ENCODE measurements around the gene UTS2R.
"Not testable (repeated sequence)": the region's sequence is repeated elsewhere in the genome, so short reads cannot be mapped to it uniquely, and the experiment has no call there.

The UTS2R gene

DNA sequence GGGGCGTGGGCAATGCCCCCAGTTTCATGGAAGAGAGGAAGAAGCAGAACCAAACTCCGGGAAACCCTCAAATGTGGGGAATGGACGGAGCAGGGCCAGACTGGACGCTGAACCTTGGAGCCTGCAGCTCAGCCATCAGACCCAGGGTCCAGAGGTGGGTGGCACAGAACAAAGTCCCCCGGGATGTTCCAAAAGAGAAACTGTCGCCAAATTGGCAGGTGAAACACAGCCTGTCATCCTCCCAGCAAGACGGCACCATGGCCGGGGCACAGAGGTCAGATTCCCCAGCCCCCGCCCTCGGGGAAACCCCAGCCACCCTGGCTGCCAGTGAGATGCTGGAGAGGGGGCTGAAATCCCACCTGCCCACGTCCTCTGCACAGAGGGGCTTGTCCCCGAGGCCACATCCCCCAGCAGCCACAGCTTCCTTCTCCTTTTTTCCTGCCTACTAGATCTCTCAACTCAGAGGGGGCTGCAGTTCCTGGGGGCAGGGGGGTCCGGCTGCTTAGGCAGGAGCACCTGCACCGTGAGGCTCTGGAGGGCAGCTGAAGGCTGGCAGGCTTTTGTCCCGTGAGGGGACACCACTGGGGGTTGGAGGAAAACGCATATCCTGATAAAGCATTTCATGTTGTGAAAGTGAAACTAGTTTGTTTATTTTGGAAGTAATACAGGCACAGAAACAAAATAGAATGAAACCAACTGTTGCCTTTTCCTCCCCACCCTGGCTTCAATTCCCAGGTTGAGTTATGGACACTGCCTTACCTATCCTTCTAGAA is 36.8 kb upstream of the UTS2R start:
- no peak for DNase-seq

DNA sequence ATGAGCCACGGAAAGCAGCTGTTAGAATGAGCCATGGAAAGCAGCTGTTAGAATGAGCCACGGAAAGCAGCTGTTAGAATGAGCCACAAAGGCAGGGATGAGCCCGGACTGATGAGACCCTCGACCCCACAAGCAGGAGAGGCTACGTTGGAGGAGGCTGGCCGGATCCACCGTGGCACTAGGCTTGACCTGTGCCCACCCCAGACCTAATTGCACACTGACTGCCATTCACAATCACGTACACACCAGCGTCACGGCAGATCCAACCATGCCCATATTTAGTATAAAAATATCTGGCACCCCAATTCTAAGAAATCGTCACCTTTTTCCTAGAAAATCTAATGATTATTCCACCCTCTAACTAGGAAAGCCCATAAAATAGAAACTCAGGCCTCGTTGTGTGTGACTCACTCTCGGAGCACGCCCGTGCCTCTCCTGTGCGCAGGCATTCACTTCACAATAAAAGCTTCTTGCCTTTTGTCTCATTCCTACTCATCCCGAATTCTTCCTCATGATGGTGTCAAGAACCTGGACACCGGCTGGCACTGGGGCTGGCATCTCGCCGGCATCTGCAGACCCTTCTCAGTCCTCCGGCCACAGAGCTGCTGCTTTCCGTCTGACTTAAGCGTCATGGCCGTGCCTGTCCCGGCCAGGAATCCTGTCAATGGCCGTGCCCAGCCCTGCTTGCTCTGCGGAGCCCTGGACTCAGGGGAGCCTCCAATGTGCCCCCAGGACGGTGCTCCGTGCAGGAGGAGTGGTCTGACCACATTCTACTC is 32.5 kb upstream of the UTS2R start:
- no peak for DNase-seq

DNA sequence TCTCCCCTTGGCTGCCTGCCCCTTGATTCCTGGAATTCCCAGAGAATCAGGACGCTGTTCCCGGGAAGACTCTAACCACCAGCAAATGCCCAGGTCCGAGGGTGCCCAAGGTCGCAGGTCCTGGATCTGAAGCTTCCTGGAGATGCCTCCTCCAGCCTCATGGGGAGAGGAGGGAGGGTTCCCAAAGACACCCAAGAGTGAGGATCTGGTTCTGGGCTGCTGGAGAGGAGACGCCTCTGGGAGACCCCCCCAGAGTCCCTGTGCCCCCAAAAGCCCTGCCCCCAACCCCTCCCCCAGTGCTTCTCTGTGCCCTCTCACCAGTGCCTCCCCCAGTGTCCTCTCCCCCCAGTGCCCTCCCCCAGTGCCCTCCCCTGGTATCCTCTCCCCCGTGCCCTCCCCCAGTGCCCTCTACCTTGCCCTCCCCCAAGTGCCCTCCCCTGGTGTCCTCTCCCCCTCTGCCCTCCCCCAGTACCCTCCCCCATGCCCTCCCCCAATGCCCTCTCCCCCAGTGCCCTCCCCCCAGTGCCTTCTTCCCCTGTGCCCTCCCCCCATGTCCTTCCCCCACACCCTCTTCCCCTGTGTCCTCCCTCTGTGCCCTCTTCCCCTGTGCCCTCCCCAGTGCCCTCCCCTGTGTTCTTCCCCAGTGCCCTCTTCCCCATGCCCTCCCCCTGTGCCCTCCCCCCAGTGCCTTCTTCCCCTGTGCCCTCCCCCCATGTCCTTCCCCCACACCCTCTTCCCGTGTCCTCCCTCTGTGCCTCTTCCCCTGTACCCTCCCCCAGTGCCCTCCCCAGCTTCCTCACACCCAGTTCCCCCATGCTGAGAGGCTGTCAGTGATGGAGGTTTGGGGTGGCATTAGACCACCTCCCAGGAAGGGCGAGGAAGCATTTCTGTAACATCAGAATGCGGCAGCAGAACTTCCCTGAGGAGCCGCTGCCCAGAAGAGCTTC is 31.7 kb upstream of the UTS2R start:
- DNase-seq = no peak

DNA sequence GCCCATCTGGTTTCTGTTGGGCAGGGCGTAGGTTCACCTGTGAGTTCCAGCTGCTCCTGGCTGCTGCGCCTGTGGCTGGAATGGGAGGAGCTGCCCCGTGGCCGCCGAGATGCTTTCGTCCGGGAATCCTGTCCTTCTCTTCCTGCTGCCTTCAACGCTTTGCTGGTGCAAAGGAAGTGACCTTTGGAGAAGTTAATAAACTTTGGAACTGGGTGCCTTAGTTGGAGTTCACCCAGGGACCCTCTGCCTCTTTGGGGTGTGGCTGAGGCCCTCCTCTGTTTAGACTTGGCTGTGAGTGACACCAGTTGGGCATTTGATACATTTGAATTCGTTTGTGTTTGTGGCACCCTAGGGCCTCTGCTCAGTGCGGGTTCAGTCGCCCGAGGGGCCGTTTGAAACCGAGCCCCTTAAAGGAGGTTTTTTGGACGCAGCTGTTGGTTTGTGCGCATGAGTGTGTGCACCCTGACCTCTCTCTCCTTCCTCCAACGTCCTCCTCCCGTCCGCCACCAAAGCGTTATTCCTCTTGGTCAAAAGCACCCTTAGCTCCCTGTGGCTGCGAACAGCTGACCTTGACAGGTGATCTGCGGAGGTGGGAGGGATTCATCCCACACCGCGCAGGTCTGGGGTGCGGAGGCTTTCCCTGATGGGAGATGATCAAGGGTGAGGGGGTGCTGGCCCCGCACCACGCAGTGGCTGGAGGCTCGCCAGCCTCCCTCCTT is 29.0 kb upstream of the UTS2R start:
- no peak for DNase-seq

DNA sequence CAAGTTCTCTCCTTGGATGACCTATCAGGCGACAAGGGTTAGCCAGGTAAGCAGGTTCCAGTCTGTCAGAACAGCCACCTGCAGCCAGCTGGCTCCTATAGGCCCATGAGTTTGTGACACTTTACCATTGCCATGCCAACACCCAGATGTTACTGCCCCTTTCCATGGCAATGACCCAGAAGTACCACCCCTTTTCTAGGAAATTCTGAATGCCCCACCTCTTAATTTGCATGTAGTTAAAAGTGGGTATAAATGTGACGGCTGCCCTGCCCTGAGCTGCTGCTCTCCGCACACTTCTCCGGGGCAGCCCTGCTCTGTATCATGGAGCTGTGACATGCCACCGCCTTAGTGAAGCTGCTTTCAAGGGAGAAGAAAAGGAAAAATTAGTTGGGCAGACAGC is 28.0 kb upstream of the UTS2R start:
- no peak for DNase-seq

DNA sequence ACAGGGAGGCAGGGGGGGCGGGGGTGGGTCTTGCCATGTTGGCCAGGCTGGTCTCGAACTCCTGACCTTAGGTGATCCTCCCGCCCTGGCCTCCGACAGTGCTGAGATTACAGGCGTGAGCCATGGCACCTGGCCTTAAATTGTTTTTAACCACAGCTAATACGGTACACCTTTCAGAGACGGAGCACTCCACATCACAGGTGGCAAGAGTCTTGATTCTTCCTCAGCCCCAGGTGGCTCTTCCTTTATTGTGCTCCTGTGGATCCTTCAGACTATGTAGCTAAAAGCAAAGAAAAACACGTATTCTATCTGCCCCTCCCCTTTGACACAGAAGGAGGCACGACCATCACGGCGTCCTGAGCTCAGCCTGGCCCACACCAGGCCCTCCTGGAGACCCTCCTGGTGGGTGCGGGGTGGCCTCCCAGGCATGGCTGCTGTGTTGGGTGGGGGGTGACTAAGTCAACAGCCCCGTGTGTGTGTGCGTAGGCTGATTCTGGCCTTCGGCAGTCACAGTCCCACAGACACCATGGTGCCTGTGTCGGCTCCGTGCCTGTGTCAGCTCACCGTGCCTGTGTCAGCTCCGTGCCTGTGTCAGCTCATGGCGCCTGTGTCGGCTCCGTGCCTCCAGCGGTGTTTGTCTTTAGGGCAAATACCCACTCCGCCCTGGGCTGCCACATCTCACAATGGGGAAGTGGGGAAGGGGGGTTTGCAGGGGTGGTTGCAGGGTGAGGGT is 27.2 kb upstream of the UTS2R start:
- no peak for DNase-seq

DNA sequence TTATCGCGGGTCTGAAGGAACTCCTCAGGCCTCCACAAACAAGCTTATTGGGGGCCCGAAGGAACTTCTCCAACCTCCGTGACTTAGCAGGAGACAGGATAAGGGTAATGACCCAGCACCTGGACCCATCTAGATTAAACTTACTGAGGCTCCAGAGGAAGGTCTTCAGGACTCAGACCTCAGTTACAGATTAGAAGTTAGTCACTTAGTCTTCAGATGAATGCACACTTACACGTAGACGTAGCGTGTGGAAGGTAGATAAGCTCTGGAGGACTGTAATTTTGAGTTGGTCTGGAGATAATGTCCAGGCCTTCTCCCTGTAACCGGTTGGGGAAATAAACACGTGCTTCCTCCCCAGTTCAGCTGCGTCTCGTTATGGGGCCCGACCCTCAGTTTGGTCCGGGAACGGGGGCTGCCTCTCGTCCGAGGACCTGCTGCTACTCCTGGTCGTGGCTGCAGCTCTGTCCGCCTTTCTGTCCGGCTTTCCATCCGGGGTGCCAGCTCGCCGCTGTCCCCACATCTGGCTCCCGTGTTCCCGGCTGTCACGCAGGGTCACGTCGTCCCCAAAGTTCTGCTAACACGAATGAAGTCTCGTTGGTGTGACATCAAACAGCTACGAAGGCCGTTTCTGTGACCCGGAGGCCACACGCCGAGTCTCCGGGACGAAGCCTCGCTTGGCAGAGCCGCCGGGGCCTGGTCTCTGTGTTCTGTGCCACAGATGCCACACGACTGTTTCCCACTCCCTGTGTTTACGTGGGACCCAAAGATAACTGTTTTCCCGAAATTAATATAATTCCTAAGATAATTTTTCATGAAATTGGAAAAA is 26.2 kb upstream of the UTS2R start:
- no peak for DNase-seq

DNA sequence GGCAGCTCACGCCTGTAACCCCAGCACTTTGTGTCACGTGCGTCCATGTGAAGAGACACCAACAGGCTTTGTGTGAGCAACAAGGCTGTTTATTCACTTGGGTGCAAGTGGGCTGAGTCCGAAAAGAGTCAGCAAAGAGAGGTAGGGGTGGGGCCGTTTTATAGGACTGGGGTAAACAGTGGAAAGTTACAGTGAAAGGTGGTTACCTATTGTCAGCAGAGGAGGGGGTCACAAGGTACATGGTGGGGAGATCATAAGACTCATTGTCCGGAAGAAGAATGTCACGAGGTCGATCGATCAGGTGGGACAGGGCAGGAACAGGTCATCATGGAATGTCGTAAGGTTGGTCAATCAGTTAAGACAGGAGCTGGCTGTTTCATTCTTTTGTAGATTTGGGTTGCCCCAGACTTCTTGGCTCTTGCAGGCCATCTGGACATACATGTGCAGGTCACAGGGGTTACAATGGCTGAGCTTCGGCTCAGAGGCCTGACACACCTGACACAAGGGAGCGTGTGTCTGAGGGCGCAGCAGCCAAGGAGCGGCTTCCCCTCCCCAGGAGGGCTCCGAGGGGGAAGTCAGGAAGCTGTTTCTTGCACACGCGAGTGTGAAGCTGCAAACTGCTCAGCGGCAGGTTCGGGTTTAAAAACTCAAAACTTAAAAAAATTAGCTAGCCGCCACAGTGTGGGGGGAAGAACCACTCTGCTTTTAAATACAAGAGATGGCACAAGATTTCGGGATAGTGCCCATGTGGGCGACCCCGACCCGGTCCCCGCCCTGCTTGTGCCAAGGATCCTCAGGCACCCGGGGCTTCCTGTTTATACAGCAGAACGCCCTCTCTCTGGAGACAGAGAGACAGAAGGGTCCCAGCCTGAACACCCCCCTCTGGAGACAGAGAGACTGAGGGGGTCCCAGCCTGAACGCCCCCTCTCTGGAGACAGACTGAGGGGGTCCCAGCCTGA is 24.9 kb upstream of the UTS2R start:
- no peak for DNase-seq

DNA sequence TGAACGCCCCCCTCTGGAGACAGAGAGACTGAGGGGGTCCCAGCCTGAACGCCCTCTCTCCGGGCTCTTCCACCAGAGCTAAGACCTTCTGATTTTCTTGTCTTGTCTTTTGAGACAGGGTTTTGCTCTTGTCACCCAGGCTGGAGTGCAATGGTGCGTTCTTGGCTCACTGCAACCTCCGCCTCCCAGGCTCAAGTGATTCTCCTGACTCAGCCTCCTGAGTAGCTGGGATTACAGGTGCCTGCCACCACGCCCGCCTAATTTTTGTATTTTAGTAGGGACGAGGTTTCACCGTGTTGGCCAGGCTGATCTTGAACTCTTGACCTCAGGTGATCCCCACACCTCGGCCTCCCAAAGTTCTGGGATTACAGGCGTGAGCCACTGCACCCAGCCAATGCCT is 23.6 kb upstream of the UTS2R start:
- not testable (repeated sequence) for DNase-seq

DNA sequence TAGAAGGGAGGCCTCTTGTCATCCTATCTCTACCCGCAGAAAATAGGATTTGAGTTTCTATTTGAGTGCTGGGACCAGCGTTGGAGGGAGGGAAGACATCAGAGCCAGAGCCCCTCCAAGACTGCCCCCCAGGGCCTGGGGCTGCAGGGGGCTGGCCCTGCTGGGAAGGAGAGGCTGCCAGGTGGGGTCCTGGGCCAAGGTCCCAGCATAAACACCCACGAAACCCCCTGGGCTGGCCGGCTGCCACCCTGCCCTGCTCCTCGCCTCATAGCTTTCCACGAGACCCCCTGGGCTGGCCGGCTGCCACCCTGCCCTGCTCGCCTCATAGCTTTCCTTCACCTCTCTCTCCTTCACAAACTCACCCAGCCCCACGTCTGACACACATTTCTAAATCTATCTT is 23.1 kb upstream of the UTS2R start:
- no peak for DNase-seq

DNA sequence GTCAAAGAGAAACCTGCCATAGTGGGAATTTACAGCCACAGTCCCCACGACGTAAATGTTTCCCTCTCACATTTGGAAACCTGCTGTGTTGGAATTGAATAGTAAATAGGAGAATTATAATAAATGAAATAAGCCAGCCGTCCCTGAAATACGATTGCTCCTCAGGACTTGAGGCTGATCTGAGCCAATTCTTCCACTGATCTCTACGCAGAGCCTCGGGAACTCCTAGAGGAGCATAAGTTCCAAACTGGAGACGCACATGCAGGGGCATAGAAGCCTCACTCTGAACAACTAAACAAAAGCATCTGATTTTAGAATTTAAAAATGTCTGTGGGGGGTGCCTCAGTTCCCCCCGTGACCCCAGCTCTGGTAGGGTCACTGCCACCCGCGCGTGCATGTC is 22.7 kb upstream of the UTS2R start:
- no peak for DNase-seq

DNA sequence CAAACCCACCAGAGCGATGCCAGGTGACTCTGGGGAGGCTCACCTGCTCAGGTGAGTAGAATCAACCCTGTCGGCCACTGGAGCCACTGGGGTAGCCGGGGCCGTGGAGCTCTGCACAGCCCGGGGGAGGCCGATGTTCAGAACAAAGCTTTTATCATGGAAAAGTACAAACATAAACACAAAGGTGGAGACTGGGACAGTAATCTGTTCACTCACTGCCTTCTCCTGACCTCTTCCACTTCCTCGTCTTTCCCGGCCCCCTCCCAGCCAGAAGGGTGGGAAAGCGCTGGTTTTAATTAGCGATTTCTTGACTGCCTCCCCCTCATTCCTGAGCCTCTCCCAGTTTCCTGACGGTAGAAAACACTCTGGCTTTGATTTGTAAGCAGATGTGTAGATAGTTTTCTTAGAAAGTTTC is 22.3 kb upstream of the UTS2R start:
- DNase-seq = no peak

DNA sequence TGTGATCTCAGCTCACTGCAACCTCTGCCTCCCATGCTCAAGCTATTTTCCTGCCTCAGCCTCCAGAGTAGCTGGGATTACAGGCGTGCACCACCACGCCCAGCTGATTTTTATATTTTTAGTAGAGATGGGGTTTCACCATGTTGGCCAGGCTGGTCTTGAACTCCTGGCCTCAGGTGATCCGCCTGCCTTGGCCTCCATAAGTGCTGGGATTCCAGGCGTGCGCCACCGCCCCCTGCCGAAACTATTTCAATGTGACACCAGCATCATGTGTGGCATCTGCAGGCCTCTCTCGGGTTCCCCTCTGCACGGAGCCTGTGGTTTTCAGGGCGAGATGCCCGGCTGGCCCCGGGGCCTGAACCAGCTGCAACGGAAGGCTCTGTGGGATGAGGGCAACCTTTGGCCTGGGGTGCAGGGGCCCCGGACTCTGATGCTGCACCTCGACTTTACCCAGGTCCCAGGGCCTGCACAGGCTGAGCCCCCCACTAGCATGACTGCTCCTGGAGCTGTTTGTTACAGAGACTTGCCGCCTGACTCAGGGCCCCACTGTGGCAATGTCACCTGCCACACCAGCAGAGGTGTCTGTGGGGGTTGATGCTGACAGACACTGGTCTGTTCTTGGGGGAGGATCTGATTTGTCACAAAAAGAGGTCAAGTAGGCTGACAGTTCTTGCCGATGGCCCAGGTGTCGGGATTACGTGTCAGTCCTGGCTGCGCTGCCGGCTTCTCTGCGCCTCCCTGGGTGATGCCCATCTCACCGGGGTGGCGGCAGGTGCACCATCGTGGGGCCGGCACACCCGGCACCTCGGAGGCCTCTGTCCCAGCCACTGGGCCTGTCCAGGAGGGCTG is 21.2 kb upstream of the UTS2R start:
- DNase-seq = no peak

DNA sequence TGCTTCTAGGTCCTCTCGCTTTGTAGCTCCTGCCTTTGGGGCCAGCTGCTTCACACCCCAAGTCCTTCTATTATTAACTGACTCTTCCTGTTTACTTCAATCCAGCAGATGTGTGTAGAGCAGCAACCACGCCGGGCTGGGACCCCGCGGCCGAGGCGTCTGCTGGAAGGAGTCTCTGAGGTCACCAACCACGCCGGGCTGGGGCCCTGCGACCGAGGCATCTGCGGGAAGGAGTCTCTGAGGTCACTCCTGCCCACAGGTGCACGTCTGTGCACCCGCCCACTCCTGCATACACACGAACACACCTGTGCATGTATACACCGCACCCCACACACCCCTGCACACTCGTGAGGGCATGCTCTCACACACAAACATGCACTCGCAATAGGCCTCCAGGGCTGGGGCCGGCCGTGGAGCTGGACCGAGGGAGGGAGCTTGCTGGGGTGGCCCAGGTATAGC is 20.3 kb upstream of the UTS2R start:
- DNase-seq = no peak

DNA sequence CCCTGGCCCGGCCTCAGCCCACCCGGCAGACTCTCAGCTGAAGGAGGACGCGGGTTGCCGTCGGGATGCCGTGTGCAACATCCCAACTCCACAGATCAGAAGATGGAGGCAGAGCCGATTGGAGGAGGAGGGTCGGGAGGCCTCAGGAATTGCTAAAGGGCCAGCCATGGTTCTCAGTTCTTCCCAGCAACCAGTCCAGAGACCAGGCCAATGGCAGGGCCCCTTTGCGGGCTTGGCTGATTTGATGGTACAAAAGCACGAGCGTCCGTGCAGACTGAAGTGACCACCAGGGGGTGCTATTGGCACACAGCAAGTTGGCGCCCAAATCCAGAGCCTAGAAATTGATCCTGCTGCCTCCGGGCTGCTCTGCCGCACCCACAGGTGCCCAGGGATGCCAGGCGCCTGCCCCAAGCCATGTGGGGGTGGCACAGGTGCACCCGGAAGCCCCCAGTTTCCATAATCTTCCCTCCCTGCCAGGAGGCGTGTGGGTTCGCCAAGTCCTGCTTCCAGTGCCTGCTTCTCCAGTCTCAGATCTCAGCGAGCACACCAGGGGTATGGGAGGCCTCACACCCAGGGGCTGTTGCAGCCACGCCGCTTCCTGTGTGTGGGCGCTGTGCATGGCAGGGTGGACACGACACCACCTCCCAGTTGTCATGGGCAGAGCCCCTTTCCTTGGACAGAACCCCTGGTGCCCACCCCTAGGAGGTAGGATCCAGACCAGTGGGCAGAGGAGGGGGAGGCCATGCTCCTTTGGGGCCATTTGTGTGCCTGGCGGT is 19.7 kb upstream of the UTS2R start:
- peak; percentile 69 for DNase-seq

DNA sequence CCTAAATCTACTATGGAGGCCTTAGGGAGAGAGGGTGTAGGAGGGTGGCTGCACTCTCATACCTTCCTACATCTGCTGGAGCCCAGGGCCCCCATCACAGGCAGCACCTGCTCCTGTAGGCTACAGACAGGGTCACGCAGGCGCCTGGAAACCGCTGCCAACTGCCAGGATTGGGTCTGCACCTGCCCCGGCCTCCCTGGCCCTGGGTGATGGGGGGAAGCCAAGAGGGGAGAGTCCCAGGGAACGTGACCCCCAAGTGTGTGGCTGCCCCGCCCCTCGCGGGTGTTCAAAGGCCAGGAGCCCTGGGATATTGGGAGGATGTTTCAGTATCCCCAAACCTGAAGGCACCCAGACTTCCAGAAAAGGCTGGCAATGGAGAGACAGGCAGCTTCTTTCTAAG is 18.1 kb upstream of the UTS2R start:
- no peak for DNase-seq

DNA sequence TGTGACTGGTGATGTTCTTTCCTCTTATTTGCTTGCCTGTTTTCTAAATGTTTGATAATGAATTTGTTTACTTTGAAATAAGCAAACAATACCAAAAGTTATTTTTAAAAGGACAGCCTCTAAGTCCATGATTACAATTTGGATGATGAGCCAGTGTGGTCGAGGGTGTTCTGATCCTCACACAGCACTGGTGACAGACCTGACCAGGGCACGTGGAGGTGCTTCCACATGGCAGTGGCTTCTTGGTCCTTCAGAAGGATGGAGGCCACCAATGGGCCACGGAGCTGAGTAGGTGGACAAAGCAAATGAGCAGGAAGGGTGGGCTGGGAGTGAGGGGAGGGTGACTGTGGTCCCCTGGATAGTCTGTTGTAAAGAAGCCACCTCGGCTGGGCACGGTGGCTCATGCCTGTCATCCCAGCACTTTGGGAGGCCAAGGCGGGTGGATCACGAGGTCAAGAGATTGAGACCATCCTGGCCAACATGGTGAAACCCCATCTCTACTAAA is 16.7 kb upstream of the UTS2R start:
- DNase-seq = no peak
